ENCODE measurements around the gene SLC38A5.

GRCh38 chrX:48514126-48514806, 44.2 kb upstream of the SLC38A5 start:
- TF ChIP-seq CTCF (conservative IDR thresholded peaks at IDR 0.05 in 1 of 2, IDR thresholded peaks at IDR 0.05 in 1 of 2; ENCODE audit: extremely low read depth in 1 of 2, insufficient read depth in 1 of 2, low read depth in 1 of 2, low read length in 2 of 2) (no peak), EZH2 (IDR thresholded peaks at IDR 0.05; ENCODE audit: borderline replicate concordance, low read length) (no peak)

Measured in mammary epithelial cell (primary cell).